ENCODE results near the gene NEDD4.
"Not testable (repeated sequence)": the region's sequence is repeated elsewhere in the genome, so short reads cannot be mapped to it uniquely, and the experiment has no call there.

The NEDD4 gene

GRCh38 chr15:55821740-55822139 lies 171.7 kb downstream of the NEDD4 start:
- DNase-seq: not testable (repeated sequence)

- DNase-seq: no peak
Observed at GRCh38 chr15:55820043-55820442, 173.4 kb downstream of the NEDD4 start.

- DNase-seq: no peak
Observed at GRCh38 chr15:55819397-55820034, 173.9 kb downstream of the NEDD4 start.

- no peak for DNase-seq
Observed at GRCh38 chr15:55816017-55816416, 177.4 kb downstream of the NEDD4 start.

- DNase-seq: no peak
Observed at GRCh38 chr15:55802600-55803376, 190.6 kb downstream of the NEDD4 start.

- no peak for DNase-seq
Observed at GRCh38 chr15:55800216-55800615, 193.2 kb downstream of the NEDD4 start.

- DNase-seq: no peak
Observed at GRCh38 chr15:55799291-55800212, 193.9 kb downstream of the NEDD4 start.

GRCh38 chr15:55796321-55796965 lies 197.0 kb downstream of the NEDD4 start:
- no peak for DNase-seq

- no peak for DNase-seq
Observed at GRCh38 chr15:55795031-55795430, 198.4 kb downstream of the NEDD4 start.

GRCh38 chr15:55791551-55792400 lies 201.6 kb downstream of the NEDD4 start:
- DNase-seq: no peak

GRCh38 chr15:55789066-55789660 lies 204.2 kb downstream of the NEDD4 start:
- no peak for DNase-seq

- no peak for DNase-seq
Observed at GRCh38 chr15:55786341-55786740, 207.1 kb downstream of the NEDD4 start.

GRCh38 chr15:55785593-55785992 lies 207.8 kb downstream of the NEDD4 start:
- DNase-seq: not testable (repeated sequence)

- DNase-seq: no peak
Observed at GRCh38 chr15:55784286-55784685, 209.1 kb downstream of the NEDD4 start.

- DNase-seq: no peak
Observed at GRCh38 chr15:55782901-55783300, 210.5 kb downstream of the NEDD4 start.

- no peak for DNase-seq
Observed at GRCh38 chr15:55780292-55780691, 213.1 kb downstream of the NEDD4 start.

GRCh38 chr15:55778932-55779331 lies 214.5 kb downstream of the NEDD4 start:
- no peak for DNase-seq

Data from DMS79 treated with DMSO at 0.1 percent for 48 hours (cell line).